ENCODE results near the gene C10orf67.

DNA sequence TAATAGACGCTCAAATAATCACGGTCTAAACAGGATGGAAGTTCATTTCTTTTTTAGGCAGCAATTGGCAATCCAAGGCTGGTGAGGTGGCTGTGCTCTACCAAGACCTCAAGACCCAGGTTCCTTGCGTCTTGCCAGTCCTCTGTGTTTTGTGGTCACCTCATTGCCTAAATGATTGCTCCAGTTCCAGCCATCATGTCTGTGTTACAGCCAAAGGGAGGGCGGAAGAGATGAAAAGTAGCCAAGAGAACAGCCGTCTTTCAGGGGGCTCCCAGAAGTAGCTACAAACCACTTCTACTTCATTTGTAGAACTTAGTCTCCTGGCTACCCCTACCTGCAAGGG, 19.2 kb upstream of the C10orf67 start:
- TF ChIP-seq, protein P1, sequence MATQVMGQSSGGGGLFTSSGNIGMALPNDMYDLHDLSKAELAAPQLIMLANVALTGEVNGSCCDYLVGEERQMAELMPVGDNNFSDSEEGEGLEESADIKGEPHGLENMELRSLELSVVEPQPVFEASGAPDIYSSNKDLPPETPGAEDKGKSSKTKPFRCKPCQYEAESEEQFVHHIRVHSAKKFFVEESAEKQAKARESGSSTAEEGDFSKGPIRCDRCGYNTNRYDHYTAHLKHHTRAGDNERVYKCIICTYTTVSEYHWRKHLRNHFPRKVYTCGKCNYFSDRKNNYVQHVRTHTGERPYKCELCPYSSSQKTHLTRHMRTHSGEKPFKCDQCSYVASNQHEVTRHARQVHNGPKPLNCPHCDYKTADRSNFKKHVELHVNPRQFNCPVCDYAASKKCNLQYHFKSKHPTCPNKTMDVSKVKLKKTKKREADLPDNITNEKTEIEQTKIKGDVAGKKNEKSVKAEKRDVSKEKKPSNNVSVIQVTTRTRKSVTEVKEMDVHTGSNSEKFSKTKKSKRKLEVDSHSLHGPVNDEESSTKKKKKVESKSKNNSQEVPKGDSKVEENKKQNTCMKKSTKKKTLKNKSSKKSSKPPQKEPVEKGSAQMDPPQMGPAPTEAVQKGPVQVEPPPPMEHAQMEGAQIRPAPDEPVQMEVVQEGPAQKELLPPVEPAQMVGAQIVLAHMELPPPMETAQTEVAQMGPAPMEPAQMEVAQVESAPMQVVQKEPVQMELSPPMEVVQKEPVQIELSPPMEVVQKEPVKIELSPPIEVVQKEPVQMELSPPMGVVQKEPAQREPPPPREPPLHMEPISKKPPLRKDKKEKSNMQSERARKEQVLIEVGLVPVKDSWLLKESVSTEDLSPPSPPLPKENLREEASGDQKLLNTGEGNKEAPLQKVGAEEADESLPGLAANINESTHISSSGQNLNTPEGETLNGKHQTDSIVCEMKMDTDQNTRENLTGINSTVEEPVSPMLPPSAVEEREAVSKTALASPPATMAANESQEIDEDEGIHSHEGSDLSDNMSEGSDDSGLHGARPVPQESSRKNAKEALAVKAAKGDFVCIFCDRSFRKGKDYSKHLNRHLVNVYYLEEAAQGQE (IDR thresholded peaks at IDR 0.05; ENCODE audit: insufficient replicate concordance, low read depth) = no peak
- TF ChIP-seq, protein P2, sequence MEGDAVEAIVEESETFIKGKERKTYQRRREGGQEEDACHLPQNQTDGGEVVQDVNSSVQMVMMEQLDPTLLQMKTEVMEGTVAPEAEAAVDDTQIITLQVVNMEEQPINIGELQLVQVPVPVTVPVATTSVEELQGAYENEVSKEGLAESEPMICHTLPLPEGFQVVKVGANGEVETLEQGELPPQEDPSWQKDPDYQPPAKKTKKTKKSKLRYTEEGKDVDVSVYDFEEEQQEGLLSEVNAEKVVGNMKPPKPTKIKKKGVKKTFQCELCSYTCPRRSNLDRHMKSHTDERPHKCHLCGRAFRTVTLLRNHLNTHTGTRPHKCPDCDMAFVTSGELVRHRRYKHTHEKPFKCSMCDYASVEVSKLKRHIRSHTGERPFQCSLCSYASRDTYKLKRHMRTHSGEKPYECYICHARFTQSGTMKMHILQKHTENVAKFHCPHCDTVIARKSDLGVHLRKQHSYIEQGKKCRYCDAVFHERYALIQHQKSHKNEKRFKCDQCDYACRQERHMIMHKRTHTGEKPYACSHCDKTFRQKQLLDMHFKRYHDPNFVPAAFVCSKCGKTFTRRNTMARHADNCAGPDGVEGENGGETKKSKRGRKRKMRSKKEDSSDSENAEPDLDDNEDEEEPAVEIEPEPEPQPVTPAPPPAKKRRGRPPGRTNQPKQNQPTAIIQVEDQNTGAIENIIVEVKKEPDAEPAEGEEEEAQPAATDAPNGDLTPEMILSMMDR (IDR thresholded peaks at IDR 0.05; ENCODE audit: insufficient read depth, low read length) = no peak
- TF ChIP-seq GABPA (IDR thresholded peaks at IDR 0.05; ENCODE audit: low read depth) (no peak), POLR2AphosphoS5 (IDR thresholded peaks at IDR 0.05; ENCODE audit: low read depth) (no peak)

Measured in HL-60 (cell line).